HepG2 (cell line): ENCODE measurements around the gene CEP68. TPM values are rescaled to one million over a fixed set of nuclear protein-coding genes. Genes with fewer than 3 reads are reported as not detected.

Experiments used
- ATM ChIP-seq: fragments of 450-650 bp; IDR thresholded peaks from 2 replicates; pipeline ENCODE4 v1.7.1; 2017; ENCODE audit warnings: mild to moderate bottlenecking, borderline replicate concordance
- IRF1 ChIP-seq: sonication (generic); formaldehyde crosslinking; IDR thresholded peaks from 2 replicates; pipeline ENCODE4 v1.4.0; 2020; ENCODE audit warnings: low read depth, mild to moderate bottlenecking, missing genetic modification reagents
- KLF13 ChIP-seq: sonication (generic); formaldehyde crosslinking; IDR thresholded peaks from 2 replicates; pipeline ENCODE4 v1.4.0; 2020; ENCODE audit warnings: mild to moderate bottlenecking, missing genetic modification reagents
- MAFG ChIP-seq: sonication (generic); formaldehyde crosslinking; IDR thresholded peaks from 2 replicates; pipeline ENCODE4 v1.5.1; 2020; ENCODE audit warnings: mild to moderate bottlenecking, missing genetic modification reagents
- MLX ChIP-seq: IDR thresholded peaks from 2 replicates; pipeline ENCODE4 v1.6.1; 2016
- NONO ChIP-seq, 2 experiments: fragments of 450-650 bp in 1 of 2; sonication (generic) in 1 of 2; formaldehyde crosslinking in 1 of 2; IDR thresholded peaks in 1 of 2; conservative IDR thresholded peaks in 1 of 2; 2 replicates each; pipeline versions ENCODE4 v1.6.1 to v1.8.0; 2017 to 2022; ENCODE audit warnings: mild to moderate bottlenecking in 1 of 2, missing genetic modification reagents in 1 of 2, moderate library complexity in 1 of 2
- REST ChIP-seq, 2 experiments: IDR thresholded peaks; 2 replicates each; pipeline ENCODE4 v1.6.1; 2011 to 2012; ENCODE audit warnings: low read length in 2 of 2, borderline replicate concordance in 1 of 2, low read depth in 1 of 2, mild to moderate bottlenecking in 1 of 2, moderate library complexity in 1 of 2
- SKIL ChIP-seq: sonication (generic); formaldehyde crosslinking; IDR thresholded peaks from 2 replicates; pipeline ENCODE4 v1.8.0; 2022; ENCODE audit warnings: missing genetic modification reagents, mild to moderate bottlenecking, moderate library complexity, borderline replicate concordance
- SYNCRIP ChIP-seq: fragments of 200-400 bp; formaldehyde crosslinking; IDR thresholded peaks from 2 replicates; pipeline ENCODE4 v1.6.1; 2018; ENCODE audit warnings: mild to moderate bottlenecking, low read depth, low read length; ENCODE audit not compliant: insufficient read depth
- ZFP62 ChIP-seq: sonication (generic); formaldehyde crosslinking; IDR thresholded peaks from 2 replicates; pipeline ENCODE4 v1.4.0; 2020; ENCODE audit warnings: missing genetic modification reagents
- ZNF18 ChIP-seq: sonication (generic); formaldehyde crosslinking; IDR thresholded peaks from 2 replicates; pipeline ENCODE4 v1.8.0; 2022; ENCODE audit warnings: mild to moderate bottlenecking, missing genetic modification reagents; ENCODE audit not compliant: insufficient replicate concordance
- ZNF280D ChIP-seq: sonication (generic); formaldehyde crosslinking; IDR thresholded peaks from 2 replicates; pipeline ENCODE4 v1.5.1; 2020; ENCODE audit warnings: mild to moderate bottlenecking, missing genetic modification reagents
- ZNF549 ChIP-seq: sonication (generic); formaldehyde crosslinking; IDR thresholded peaks from 2 replicates; pipeline ENCODE4 v1.5.0; 2020; ENCODE audit warnings: missing genetic modification reagents
- ZNF550 ChIP-seq: sonication (generic); formaldehyde crosslinking; IDR thresholded peaks from 2 replicates; pipeline ENCODE4 v1.4.0; 2020; ENCODE audit warnings: mild to moderate bottlenecking, missing genetic modification reagents, borderline replicate concordance
- ZNF773 ChIP-seq: sonication (generic); formaldehyde crosslinking; IDR thresholded peaks from 2 replicates; pipeline ENCODE4 v1.4.0; 2020; ENCODE audit warnings: missing genetic modification reagents, borderline replicate concordance
- polyA plus RNA-seq, 8 experiments: library from polyadenylated mRNA; depleted of rRNA in 3 of 8; stranded (reverse) in 7 of 8; unstranded in 1 of 8; fragments of >200 nt; fragmentation: Illumina TruSeq in 4 of 8; extraction: Trizol in 4 of 8; gene quantifications; 2 replicates each; pipeline versions ENCODE4 v1.2.1 to v1.2.3, GENCODE V29; 2011 to 2016; ENCODE audit warnings: low read depth in 4 of 8, missing spikeins in 1 of 8, mixed read lengths in 1 of 8; ENCODE audit not compliant: insufficient read depth in 1 of 8
- total RNA-seq, 5 experiments: library from RNA; depleted of rRNA; stranded (reverse); fragments of >200 nt; fragmentation: Illumina TruSeq; extraction: Trizol; gene quantifications; 2 replicates each; pipeline ENCODE4 v1.2.3, GENCODE V29; 2016; ENCODE audit warnings: low read depth in 1 of 5

The CEP68 gene
- total and polyA plus RNA-seq, 2 of the 13 experiments (the other 11 are each of a cell fraction or from before 2014, with no cell fraction given), result 5.7 to 9.3 TPM

- no peak for TF ChIP-seq SKIL (CRISPR knock-in tag)
- TF ChIP-seq MAFG (CRISPR knock-in tag), result no peak
- no peak for TF ChIP-seq REST (IDR thresholded peaks at IDR 0.05; ENCODE audit: borderline replicate concordance in 1 of 2, low read depth in 1 of 2, low read length in 2 of 2)
- no peak for TF ChIP-seq ZNF550 (CRISPR knock-in tag)
- TF ChIP-seq ZNF773 (CRISPR knock-in tag), result no peak
- peak; percentile 84; the same call in 1 of the 2 replicates for TF ChIP-seq ZFP62 (CRISPR knock-in tag)
- no peak for TF ChIP-seq KLF13 (CRISPR knock-in tag)
- no peak for TF ChIP-seq ATM
- TF ChIP-seq NONO (IDR thresholded peaks at IDR 0.05), result no peak
- TF ChIP-seq NONO (CRISPR knock-in tag; conservative IDR thresholded peaks at IDR 0.05), result peak; percentile 85
- TF ChIP-seq SYNCRIP, result no peak
- TF ChIP-seq ZNF549, result no peak
- TF ChIP-seq ZNF280D (CRISPR knock-in tag), result no peak
- no peak; the same call in 1 of the 2 replicates for TF ChIP-seq MLX (CRISPR knock-in tag)
- no peak for TF ChIP-seq IRF1 (CRISPR knock-in tag)
- TF ChIP-seq ZNF18 (CRISPR knock-in tag), result peak; percentile 54
Measured at GRCh38 chr2:65129826-65130663, 73.8 kb downstream of the CEP68 start, which contains the start of gene RAB1A (continued).
